CD4-positive, CD25-positive, alpha-beta regulatory T cell (primary cell): ENCODE results near the gene EBPL. TPM values are rescaled to one million over a fixed set of nuclear protein-coding genes. Genes with fewer than 3 reads are reported as not detected.
"Not testable (repeated sequence)": the region's sequence is repeated elsewhere in the genome, so short reads cannot be mapped to it uniquely, and the experiment has no call there.

Experiments used
- ATAC-seq, 2 donors: fragments of 150-1000 bp; cut with Tn5 transposase; one replicate each; pipeline ENCODE4 v1.10.0; 2021; ENCODE audit warnings: low read depth in 2 of 2, moderate number of reproducible peaks in 2 of 2, moderate library complexity in 1 of 2
- DNase-seq, 3 donors: peaks; one replicate each; pipeline versions ENCODE4 v3.0.0 to v3.0.0-alpha.2; 2012 to 2022; ENCODE audit warnings: mixed read lengths in 1 of 3
- H3K27ac ChIP-seq: one replicate; pipeline ENCODE4 v1.7.0; 2013; ENCODE audit warnings: mild to moderate bottlenecking, low read length; ENCODE audit not compliant: insufficient read depth, poor library complexity, severe bottlenecking
- H3K27me3 ChIP-seq: one replicate; pipeline ENCODE4 v1.7.0; 2013; ENCODE audit warnings: low read length; ENCODE audit not compliant: control insufficient read depth, insufficient read depth
- H3K36me3 ChIP-seq: one replicate; pipeline ENCODE4 v1.7.0; 2013; ENCODE audit warnings: mild to moderate bottlenecking, low read length, moderate library complexity; ENCODE audit not compliant: control insufficient read depth, insufficient read depth
- H3K4me1 ChIP-seq: 2 replicates; pipeline ENCODE4 v1.7.0; 2013; ENCODE audit warnings: mild to moderate bottlenecking, low read length; ENCODE audit not compliant: insufficient read depth, control insufficient read depth, poor library complexity, severe bottlenecking
- H3K4me3 ChIP-seq: one replicate; pipeline ENCODE4 v1.7.0; 2013; ENCODE audit warnings: low read depth, mild to moderate bottlenecking, low read length, moderate library complexity
- H3K9me3 ChIP-seq, 2 experiments: 1 replicate in 1 of 2; 2 replicates in 1 of 2; pipeline ENCODE4 v1.7.0; 2013; ENCODE audit warnings: low read length in 2 of 2, mild to moderate bottlenecking in 1 of 2, moderate library complexity in 1 of 2; ENCODE audit not compliant: control insufficient read depth in 2 of 2
- H3K27ac Mint-ChIP-seq, 3 donors: one replicate each; pipeline ENCODE4 v1.8.0; 2020 to 2022; ENCODE audit warnings: mild to moderate bottlenecking in 3 of 3, mixed read lengths in 3 of 3, moderate library complexity in 2 of 3
- H3K27me3 Mint-ChIP-seq: one replicate; pipeline ENCODE4 v1.8.0; 2022; ENCODE audit warnings: mild to moderate bottlenecking, mixed read lengths
- H3K36me3 Mint-ChIP-seq: one replicate; pipeline ENCODE4 v1.8.0; 2020; ENCODE audit warnings: mixed read lengths
- H3K4me1 Mint-ChIP-seq, 4 donors: one replicate each; pipeline ENCODE4 v1.8.0; 2020 to 2022; ENCODE audit warnings: mixed read lengths in 4 of 4, mild to moderate bottlenecking in 1 of 4
- H3K4me3 Mint-ChIP-seq, 4 donors: one replicate each; pipeline ENCODE4 v1.8.0; 2020 to 2022; ENCODE audit warnings: mild to moderate bottlenecking in 4 of 4, mixed read lengths in 4 of 4, moderate library complexity in 3 of 4
- H3K9me3 Mint-ChIP-seq, 7 donors: one replicate each; pipeline ENCODE4 v1.8.0; 2020 to 2022; ENCODE audit warnings: mixed read lengths in 7 of 7, mild to moderate bottlenecking in 3 of 7, moderate library complexity in 2 of 7
- polyA plus RNA-seq, 4 donors: library from polyadenylated mRNA; unstranded; fragments of 300-500 nt; fragmentation: Illumina TruSeq; gene quantifications; one replicate each; pipeline ENCODE4 v1.2.3, GENCODE V29; 2021
- total RNA-seq: library from RNA; stranded (reverse); gene quantifications from one replicate; pipeline ENCODE4 v1.2.3, GENCODE V29; 2022

Gene EBPL
- total and polyA plus RNA-seq, 5 donors from 2014 or later, result 19.6 to 74.1 (median 63.3) TPM

- H3K36me3 ChIP-seq, result no peaks in the 10 kb centered on the region
- H3K4me1 ChIP-seq, result peaks cover 4% of the 10 kb centered on the region
- peaks cover 4% of the 10 kb centered on the region for H3K27me3 Mint-ChIP-seq
- H3K27me3 ChIP-seq, result no peaks in the 10 kb centered on the region
- ATAC-seq (peak in 1 of 2 donors; percentile 44), DNase-seq (peak in 1 of 3 donors; percentile 49)
- H3K4me1 Mint-ChIP-seq, result peaks cover 0 to 6% (median 0%) of the 10 kb centered on the region in 4 donors
- no peak overlapping the region for H3K27ac ChIP-seq
- H3K9me3 ChIP-seq, result no peaks in the 10 kb centered on the region
- no peaks in the 10 kb centered on the region for H3K36me3 Mint-ChIP-seq
- H3K4me3 Mint-ChIP-seq, result peak overlapping the region in 1 of 4 donors; percentile 86
- H3K27ac Mint-ChIP-seq, result peak overlapping the region in 1 of 3 donors; percentile 91
- H3K9me3 Mint-ChIP-seq, result no peaks in the 10 kb centered on the region
- no peak overlapping the region for H3K4me3 ChIP-seq
These were observed 71.1 kb downstream of the EBPL start for GRCh38 chr13:49620170-49620621.

GRCh38 chr13:49616676-49617065 lies 74.6 kb downstream of the EBPL start:
- Histone ChIP-seq H3K36me3 (no peaks in the 10 kb centered on the region), H3K4me3 (no peak overlapping the region), H3K9me3 (peaks cover 0 to 4% of the 10 kb centered on the region in 2 experiments), H3K27me3 (no peaks in the 10 kb centered on the region), H3K27ac (no peak overlapping the region), H3K4me1 (peaks cover 4% of the 10 kb centered on the region)
- Mint-ChIP-seq H3K27ac (no peak overlapping the region), H3K9me3 (peaks cover 0 to 4% (median 0%) of the 10 kb centered on the region in 7 donors), H3K4me1 (peaks cover 0 to 6% (median 0%) of the 10 kb centered on the region in 4 donors), H3K36me3 (no peaks in the 10 kb centered on the region), H3K4me3 (no peak overlapping the region), H3K27me3 (peaks cover 11% of the 10 kb centered on the region)
- ATAC-seq (no peak), DNase-seq (no peak)

GRCh38 chr13:49615836-49616675 lies 75.2 kb downstream of the EBPL start:
- Mint-ChIP-seq H3K4me1 (peaks cover 0 to 6% (median 0%) of the 10 kb centered on the region in 4 donors), H3K9me3 (peaks cover 0 to 4% (median 0%) of the 10 kb centered on the region in 7 donors), H3K4me3 (no peak overlapping the region), H3K27me3 (peaks cover 11% of the 10 kb centered on the region), H3K36me3 (no peaks in the 10 kb centered on the region), H3K27ac (no peak overlapping the region)
- ATAC-seq, result no peak
- Histone ChIP-seq H3K4me3 (no peak overlapping the region), H3K27ac (no peak overlapping the region), H3K4me1 (peaks cover 4% of the 10 kb centered on the region), H3K27me3 (no peaks in the 10 kb centered on the region), H3K9me3 (peaks cover 0 to 4% of the 10 kb centered on the region in 2 experiments), H3K36me3 (no peaks in the 10 kb centered on the region)
- DNase-seq, result no peak

- H3K36me3 ChIP-seq, H3K27me3 ChIP-seq, H3K4me3 ChIP-seq, H3K27ac ChIP-seq, H3K4me1 ChIP-seq, H3K9me3 ChIP-seq, H3K36me3 Mint-ChIP-seq, H3K4me3 Mint-ChIP-seq, ATAC-seq, H3K9me3 Mint-ChIP-seq, H3K4me1 Mint-ChIP-seq, H3K27ac Mint-ChIP-seq, DNase-seq: not testable (repeated sequence)
- H3K27me3 Mint-ChIP-seq, result peaks cover 13% of the 10 kb centered on the region
These were observed 79.2 kb downstream of the EBPL start for GRCh38 chr13:49612042-49612441.

Other genes with a start within 250 kb of the EBPL start
- 3.0 TPM for gene CAB39L, start 247.4 kb downstream of the EBPL start, total RNA-seq
- 10 to 100 TPM in 2 of 4 donors, 1 to 10 TPM in 2; 6.9 to 13.9 (median 10.0) TPM for gene CAB39L, start 247.4 kb downstream of the EBPL start, polyA plus RNA-seq
- gene SETDB2, start 247.2 kb downstream of the EBPL start, total RNA-seq, result 24.4 TPM
- 10 to 100 TPM; 11.0 to 23.0 (median 14.8) TPM for gene SETDB2, start 247.2 kb downstream of the EBPL start, polyA plus RNA-seq
- gene PHF11, start 195.5 kb downstream of the EBPL start, total RNA-seq, result 122 TPM
- 100 to 1,000 TPM; 101 to 134 (median 115) TPM for gene PHF11, start 195.5 kb downstream of the EBPL start, polyA plus RNA-seq
- 46.0 TPM for gene RCBTB1, start 105.9 kb downstream of the EBPL start, total RNA-seq
- 10 to 100 TPM; 13.1 to 19.4 (median 16.9) TPM for gene RCBTB1, start 105.9 kb downstream of the EBPL start, polyA plus RNA-seq
- 0.17 TPM for gene ARL11, start 63.0 kb downstream of the EBPL start, total RNA-seq
- 1 to 10 TPM in 1 of 4 donors, under 1 TPM in 3; 0.14 to 1.9 (median 0.45) TPM for gene ARL11, start 63.0 kb downstream of the EBPL start, polyA plus RNA-seq
- gene KPNA3, start 101.2 kb upstream of the EBPL start, total RNA-seq, result 25.1 TPM
- gene KPNA3, start 101.2 kb upstream of the EBPL start, polyA plus RNA-seq, result 10 to 100 TPM; 24.4 to 28.3 (median 27.8) TPM
- gene SPRYD7, start 244.9 kb upstream of the EBPL start, total RNA-seq, result 1.8 TPM
- 1 to 10 TPM; 2.7 to 3.8 (median 3.0) TPM for gene SPRYD7, start 244.9 kb upstream of the EBPL start, polyA plus RNA-seq